ENCODE measurements around the gene MAGOH. TPM values are rescaled to one million over a fixed set of nuclear protein-coding genes. Genes with fewer than 3 reads are reported as not detected.

The MAGOH gene
- total and polyA plus RNA-seq, 8 donors = 2.9 to 105 (median 52.3) TPM

DNA sequence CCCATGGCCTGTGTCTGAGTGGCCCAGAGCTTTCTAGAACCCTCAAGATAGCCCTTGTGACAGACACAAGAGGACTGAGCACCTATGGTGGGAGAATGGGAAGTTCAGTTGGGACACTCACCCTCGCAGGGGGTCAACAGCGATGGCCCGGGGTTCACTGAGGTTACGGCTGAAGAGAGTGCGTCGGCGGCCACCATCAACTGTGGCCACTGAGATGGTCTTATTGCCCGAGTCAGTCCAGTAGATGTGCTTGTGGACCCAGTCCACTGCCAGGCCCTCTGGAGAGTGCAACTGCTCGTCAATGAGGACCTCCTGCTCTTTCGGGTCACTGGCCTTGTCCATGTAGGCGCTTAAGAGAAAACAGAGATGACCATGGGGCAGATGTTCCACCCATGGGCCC, 25.7 kb upstream of the MAGOH start:
- 95 to 98% (median 97%) methylated on average over 2 to 11 of the region's 11 CpGs for WGBS, 5 donors
- no peak overlapping the region for H3K4me3 ChIP-seq
- no peaks in the 10 kb centered on the region for H3K27me3 ChIP-seq
- peaks cover 0 to 34% (median 1%) of the 10 kb centered on the region in 4 donors for H3K36me3 ChIP-seq
- H3K27ac ChIP-seq = no peak overlapping the region
- no peaks in the 10 kb centered on the region for H3K4me1 ChIP-seq
- intact Hi-C loops (cut with DNase I; ENCODE audit: low total_unique reads) = no loop called here
- no peaks in the 10 kb centered on the region for H3K9me3 ChIP-seq
- DNase-seq = no peak
- TF ChIP-seq POLR2A (IDR thresholded peaks at IDR 0.05) = no peak
- TF ChIP-seq EP300 (IDR thresholded peaks at IDR 0.05) = no peak
- no peak for TF ChIP-seq CTCF (IDR thresholded peaks at IDR 0.05)
- TF ChIP-seq POLR2AphosphoS5 (IDR thresholded peaks at IDR 0.05) = no peak

DNA sequence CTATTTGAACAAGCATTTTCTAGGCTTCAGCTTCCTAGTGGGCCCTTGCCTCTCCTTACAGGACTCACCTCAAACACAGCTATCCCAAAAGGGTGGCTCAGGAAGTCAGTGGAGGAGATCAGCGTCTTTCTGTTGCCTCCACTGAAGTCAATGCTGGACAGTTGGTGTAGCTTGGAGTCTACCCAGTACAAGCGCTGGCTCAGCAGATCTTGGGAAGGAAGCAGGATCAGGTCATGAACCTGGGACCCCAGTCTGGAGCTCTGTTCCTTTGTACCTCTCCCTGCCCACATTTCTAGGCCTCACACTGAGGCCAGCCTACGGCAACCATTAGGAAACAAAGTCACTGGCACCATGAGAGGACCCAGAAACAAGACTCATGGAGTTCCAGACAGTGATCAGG, 23.7 kb upstream of the MAGOH start:
- no peak for TF ChIP-seq POLR2A (IDR thresholded peaks at IDR 0.05)
- TF ChIP-seq EP300 (IDR thresholded peaks at IDR 0.05) = no peak
- TF ChIP-seq CTCF (IDR thresholded peaks at IDR 0.05) = no peak
- no peak for TF ChIP-seq POLR2AphosphoS5 (IDR thresholded peaks at IDR 0.05)
- Histone ChIP-seq H3K9me3 (no peaks in the 10 kb centered on the region), H3K27me3 (no peaks in the 10 kb centered on the region), H3K36me3 (peaks cover 0 to 34% (median 1%) of the 10 kb centered on the region in 4 donors), H3K4me3 (no peak overlapping the region), H3K4me1 (peaks cover 0 to 3% (median under 1%) of the 10 kb centered on the region in 4 donors), H3K27ac (no peak overlapping the region)
- intact Hi-C loops (cut with DNase I; ENCODE audit: low total_unique reads) = no loop called here
- 92 to 100% (median 96%) methylated on average over 3 of the region's 3 CpGs for WGBS, 5 donors
- no peak for DNase-seq

DNA sequence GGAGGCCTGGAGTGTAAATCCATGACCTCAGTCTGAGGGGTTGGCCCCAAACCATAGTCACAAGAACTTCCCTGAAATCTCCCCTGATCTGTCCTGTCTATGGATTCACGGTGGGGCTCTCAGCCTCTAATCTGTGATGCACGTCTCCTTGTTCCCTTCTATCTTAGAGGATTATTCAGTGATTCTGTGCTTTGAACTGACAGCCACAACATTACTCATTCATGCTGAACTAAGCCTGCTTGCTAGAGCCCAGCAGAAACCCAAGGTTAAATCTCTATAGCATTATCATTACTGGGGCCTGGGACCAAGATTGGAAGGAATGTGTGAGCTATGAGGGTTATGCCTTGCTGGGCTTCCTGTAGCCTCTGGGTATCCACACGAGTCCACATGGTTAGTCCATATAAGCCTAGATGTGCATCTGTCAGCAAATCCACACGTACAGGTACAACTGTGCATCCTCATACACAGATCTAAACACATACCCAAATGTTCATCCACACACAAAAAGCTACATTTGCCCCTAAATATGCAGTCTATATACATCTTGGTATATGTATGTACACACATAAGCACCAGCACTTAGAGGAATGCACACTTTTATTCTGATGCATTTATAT, 22.4 kb upstream of the MAGOH start:
- Histone ChIP-seq H3K27me3 (no peaks in the 10 kb centered on the region), H3K36me3 (peaks cover 0 to 31% (median under 1%) of the 10 kb centered on the region in 4 donors), H3K27ac (no peak overlapping the region), H3K4me3 (no peak overlapping the region), H3K4me1 (peaks cover 0 to 11% (median 3%) of the 10 kb centered on the region in 4 donors), H3K9me3 (no peaks in the 10 kb centered on the region)
- intact Hi-C loops (cut with DNase I; ENCODE audit: low total_unique reads) = no loop called here
- TF ChIP-seq POLR2AphosphoS5 (IDR thresholded peaks at IDR 0.05) = no peak
- no peak for TF ChIP-seq POLR2A (IDR thresholded peaks at IDR 0.05)
- no peak for TF ChIP-seq CTCF (IDR thresholded peaks at IDR 0.05)
- TF ChIP-seq EP300 (IDR thresholded peaks at IDR 0.05) = no peak
- DNase-seq = no peak
- 89 to 94% (median 90%) methylated on average over 4 of the region's 4 CpGs for WGBS, 5 donors

- no peak overlapping the region for H3K4me3 ChIP-seq
- no peak for DNase-seq
- intact Hi-C loops (cut with DNase I; ENCODE audit: low total_unique reads) = no loop called here
- 92 to 98% (median 95%) methylated on average over 2 of the region's 2 CpGs for WGBS, 5 donors
- no peaks in the 10 kb centered on the region for H3K9me3 ChIP-seq
- peaks cover 0 to 11% (median 3%) of the 10 kb centered on the region in 4 donors for H3K4me1 ChIP-seq
- peaks cover 0 to 28% (median 0%) of the 10 kb centered on the region in 4 donors for H3K36me3 ChIP-seq
- H3K27ac ChIP-seq = no peak overlapping the region
- TF ChIP-seq POLR2AphosphoS5 (IDR thresholded peaks at IDR 0.05) (no peak), CTCF (IDR thresholded peaks at IDR 0.05) (no peak), POLR2A (IDR thresholded peaks at IDR 0.05) (no peak), EP300 (IDR thresholded peaks at IDR 0.05) (no peak)
- no peaks in the 10 kb centered on the region for H3K27me3 ChIP-seq
These were observed 21.6 kb upstream of the MAGOH start for GRCh38 chr1:53259932-53260331.

All from stomach (tissue), 9 donors.